ENCODE measurements around the gene CSTB. TPM values are rescaled to one million over a fixed set of nuclear protein-coding genes. Genes with fewer than 3 reads are reported as not detected.

Gene CSTB
- total and polyA plus RNA-seq, 12 donors = 33.0 to 61.2 (median 40.5) TPM

DNA sequence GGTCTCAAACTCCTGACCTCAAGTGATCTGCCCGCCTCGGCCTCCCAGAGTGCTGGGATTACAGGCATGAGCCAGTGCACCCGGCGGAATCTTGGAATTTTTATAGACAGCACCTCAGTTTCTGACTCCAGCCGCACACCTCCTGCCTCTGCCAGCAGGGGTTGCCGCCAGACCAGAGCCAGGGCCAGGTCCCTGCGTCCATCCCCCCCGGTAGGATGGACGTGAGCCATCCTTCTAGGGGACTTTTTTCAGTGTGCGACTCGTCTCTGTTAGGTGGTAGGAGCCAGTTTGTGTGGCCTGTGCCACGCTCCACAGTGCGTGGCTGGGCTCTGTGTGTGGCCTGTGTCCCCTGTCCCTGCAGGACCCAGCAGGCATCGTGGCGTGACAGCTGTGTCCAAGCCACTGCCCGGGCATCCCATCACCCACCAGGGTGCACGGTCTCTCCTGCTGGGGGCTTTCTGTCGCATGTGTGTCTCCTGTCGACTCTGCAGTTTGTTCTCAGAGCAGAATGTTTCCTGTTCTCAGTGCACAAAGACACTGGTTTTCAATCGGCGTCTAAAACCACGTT is 15.6 kb downstream of the CSTB start:
- Histone ChIP-seq H3K27me3 (no peaks in the 10 kb centered on the region), H3K4me1 (peaks cover 0 to 26% (median 3%) of the 10 kb centered on the region in 9 donors), H3K27ac (no peak overlapping the region), H3K4me3 (no peak overlapping the region), H3K36me3 (peaks cover 0 to 78% (median 10%) of the 10 kb centered on the region in 9 donors), H3K9me3 (peaks cover 0 to 5% (median 0%) of the 10 kb centered on the region in 11 donors)
- TF ChIP-seq, protein P1, sequence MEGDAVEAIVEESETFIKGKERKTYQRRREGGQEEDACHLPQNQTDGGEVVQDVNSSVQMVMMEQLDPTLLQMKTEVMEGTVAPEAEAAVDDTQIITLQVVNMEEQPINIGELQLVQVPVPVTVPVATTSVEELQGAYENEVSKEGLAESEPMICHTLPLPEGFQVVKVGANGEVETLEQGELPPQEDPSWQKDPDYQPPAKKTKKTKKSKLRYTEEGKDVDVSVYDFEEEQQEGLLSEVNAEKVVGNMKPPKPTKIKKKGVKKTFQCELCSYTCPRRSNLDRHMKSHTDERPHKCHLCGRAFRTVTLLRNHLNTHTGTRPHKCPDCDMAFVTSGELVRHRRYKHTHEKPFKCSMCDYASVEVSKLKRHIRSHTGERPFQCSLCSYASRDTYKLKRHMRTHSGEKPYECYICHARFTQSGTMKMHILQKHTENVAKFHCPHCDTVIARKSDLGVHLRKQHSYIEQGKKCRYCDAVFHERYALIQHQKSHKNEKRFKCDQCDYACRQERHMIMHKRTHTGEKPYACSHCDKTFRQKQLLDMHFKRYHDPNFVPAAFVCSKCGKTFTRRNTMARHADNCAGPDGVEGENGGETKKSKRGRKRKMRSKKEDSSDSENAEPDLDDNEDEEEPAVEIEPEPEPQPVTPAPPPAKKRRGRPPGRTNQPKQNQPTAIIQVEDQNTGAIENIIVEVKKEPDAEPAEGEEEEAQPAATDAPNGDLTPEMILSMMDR (IDR thresholded peaks at IDR 0.05) = no peak
- DNase-seq (no peak), ATAC-seq (no peak)
- WGBS, 2 donors = 88 to 92% methylated on average over 22 of the region's 22 CpGs
- intact Hi-C loops (cut with DNase I) = no loop called here

DNA sequence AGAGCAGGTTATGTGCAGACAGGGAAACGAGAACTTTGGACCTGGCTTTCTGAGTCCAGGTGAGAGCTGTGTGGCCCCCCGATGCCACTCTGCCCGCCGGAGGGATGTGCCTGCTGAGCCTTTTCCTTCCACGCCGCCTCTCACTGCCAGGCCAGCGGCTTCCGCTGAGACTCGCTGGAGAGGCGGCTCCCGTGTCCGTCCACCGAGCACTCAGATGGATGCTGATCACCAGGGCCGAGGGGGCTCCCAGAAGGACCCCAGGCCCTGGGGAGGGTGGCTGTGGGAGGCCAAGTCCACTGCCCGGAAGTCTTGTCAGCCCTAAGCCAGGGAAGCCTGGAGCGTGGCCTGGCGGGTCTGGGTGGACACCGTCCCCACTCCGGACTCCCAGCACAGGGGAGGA is 16.5 kb downstream of the CSTB start:
- TF ChIP-seq, protein P1 (IDR thresholded peaks at IDR 0.05) = no peak
- Histone ChIP-seq H3K4me3 (no peak overlapping the region), H3K4me1 (peaks cover 0 to 24% (median 3%) of the 10 kb centered on the region in 9 donors), H3K27ac (no peak overlapping the region), H3K36me3 (peaks cover 0 to 86% (median 10%) of the 10 kb centered on the region in 9 donors), H3K27me3 (no peaks in the 10 kb centered on the region), H3K9me3 (peaks cover 0 to 5% (median 0%) of the 10 kb centered on the region in 11 donors)
- ATAC-seq (no peak), DNase-seq (no peak)
- WGBS, 2 donors = 94 to 96% methylated on average over 18 to 19 of the region's 19 CpGs
- intact Hi-C loops (cut with DNase I) = no loop called here

DNA sequence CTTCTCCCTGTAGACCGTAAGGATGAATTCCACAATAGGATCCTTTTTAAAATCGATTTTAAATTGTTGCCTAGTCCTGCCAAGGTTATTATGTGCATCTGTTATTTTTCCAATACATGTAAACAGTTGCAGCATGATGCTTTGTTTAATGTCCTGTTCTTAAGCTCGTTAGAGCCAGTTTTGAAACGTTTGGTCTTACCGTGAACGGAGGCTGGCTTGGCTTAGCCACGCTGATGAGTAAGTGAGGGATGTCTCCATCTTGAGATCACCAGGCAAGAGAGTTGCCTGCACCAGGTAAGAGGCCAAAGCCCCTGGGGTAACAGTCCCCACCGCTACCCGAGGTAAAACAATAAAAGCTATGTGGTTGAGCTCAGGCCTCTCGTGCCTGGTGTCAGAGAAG is 17.3 kb downstream of the CSTB start:
- 86 to 91% methylated on average over 10 of the region's 10 CpGs for WGBS, 2 donors
- Histone ChIP-seq H3K4me3 (peak overlapping the region in 1 of 10 donors; percentile 32), H3K27ac (peak overlapping the region in 3 of 10 donors; percentile 31 to 81 (median 58)), H3K9me3 (peaks cover 0 to 5% (median 0%) of the 10 kb centered on the region in 11 donors), H3K4me1 (peaks cover 0 to 22% (median 3%) of the 10 kb centered on the region in 9 donors), H3K27me3 (no peaks in the 10 kb centered on the region), H3K36me3 (peaks cover 0 to 93% (median 12%) of the 10 kb centered on the region in 9 donors)
- TF ChIP-seq, protein P1 (IDR thresholded peaks at IDR 0.05) = no peak
- DNase-seq (no peak), ATAC-seq (no peak)
- intact Hi-C loops (cut with DNase I) = no loop called here

DNA sequence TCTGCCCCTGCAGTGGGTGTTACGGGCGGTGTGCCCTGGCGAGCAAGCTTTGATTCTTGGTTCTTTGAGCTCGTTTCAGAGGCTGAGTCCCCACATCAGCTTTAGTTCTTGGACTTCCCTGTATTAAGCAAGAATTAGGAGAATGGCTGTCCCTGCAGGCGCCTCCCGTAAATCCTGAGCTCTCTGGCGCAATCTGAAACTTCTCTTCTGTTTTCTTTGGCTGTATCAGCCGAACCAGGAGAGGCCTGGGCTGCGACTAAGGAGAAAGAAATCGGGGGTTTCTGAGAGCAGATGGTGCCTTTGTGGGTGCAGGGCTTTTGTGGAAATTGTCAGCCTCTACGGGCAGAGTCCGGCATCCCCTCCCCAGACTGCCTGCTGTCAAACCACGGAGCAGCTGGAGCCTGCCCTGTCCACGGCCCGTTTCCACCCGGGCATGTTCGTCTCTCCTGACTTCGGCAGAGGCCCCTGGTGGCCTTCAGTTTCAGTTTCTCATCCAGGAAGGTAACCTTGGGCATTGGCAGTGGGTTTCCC is 17.9 kb downstream of the CSTB start:
- H3K4me1 ChIP-seq = peaks cover 0 to 22% (median 3%) of the 10 kb centered on the region in 9 donors
- 59 to 74% methylated on average over 18 of the region's 18 CpGs for WGBS, 2 donors
- peak overlapping the region in 7 of 10 donors; percentile 21 to 81 (median 51) for H3K27ac ChIP-seq
- intact Hi-C loops (cut with DNase I) = no loop called here
- H3K9me3 ChIP-seq = peaks cover 0 to 5% (median 0%) of the 10 kb centered on the region in 11 donors
- H3K4me3 ChIP-seq = peak overlapping the region in 5 of 10 donors; percentile 17 to 33 (median 32)
- peak in 4 of 8 donors; percentile 29 to 81 (median 34) for ATAC-seq
- no peaks in the 10 kb centered on the region for H3K27me3 ChIP-seq
- TF ChIP-seq, protein P1 (IDR thresholded peaks at IDR 0.05) = no peak
- H3K36me3 ChIP-seq = peaks cover 0 to 94% (median 18%) of the 10 kb centered on the region in 9 donors
- no peak for DNase-seq

Data from heart right ventricle (tissue), 16 donors.